K562 (cell line): ENCODE measurements around the gene ZBTB46. TPM values are rescaled to one million over a fixed set of nuclear protein-coding genes. Genes with fewer than 3 reads are reported as not detected.

Experiments
- ELF1 ChIP-seq: fragments of 200-800 bp; sonication (Bioruptor generic); IDR thresholded peaks from 2 replicates; pipeline ENCODE4 v1.6.1; 2016; ENCODE audit warnings: missing genetic modification characterization, missing compliant biosample characterization
- EP300 ChIP-seq: IDR thresholded peaks from 2 replicates; pipeline ENCODE4 v1.6.1; 2012; ENCODE audit warnings: low read length, improper control_type of control experiment
- LCOR ChIP-seq: sonication (generic); formaldehyde crosslinking; IDR thresholded peaks from 2 replicates; pipeline ENCODE4 v1.8.0; 2022; ENCODE audit warnings: mild to moderate bottlenecking, missing genetic modification reagents
- ZNF589 ChIP-seq: fragments of 200-800 bp; sonication (Bioruptor generic); IDR thresholded peaks from 2 replicates; pipeline ENCODE4 v1.6.1; 2016; ENCODE audit warnings: low read depth, missing genetic modification characterization, missing compliant biosample characterization
- ZNF696 ChIP-seq: fragments of 250-450 bp; sonication (Bioruptor Pico); conservative IDR thresholded peaks from 2 replicates; pipeline ENCODE4 v1.4.0; 2020; ENCODE audit warnings: mild to moderate bottlenecking, moderate library complexity
- polyA plus RNA-seq, 8 experiments: library from polyadenylated mRNA; depleted of rRNA in 4 of 8; stranded (reverse) in 5 of 8; unstranded in 3 of 8; fragments of >200 nt; fragmentation: Nextera tagmentation in 2 of 8; fragmentation: Illumina TruSeq in 1 of 8; extraction: Ambion mirVana in 2 of 8; extraction: Trizol in 1 of 8; gene quantifications; 2 replicates each; pipeline versions ENCODE4 v1.2.1 to v1.2.3, GENCODE V29; 2011 to 2014; ENCODE audit warnings: inconsistent platforms in 1 of 8, missing spikeins in 1 of 8
- total RNA-seq, 7 experiments: library from RNA; depleted of rRNA in 6 of 7; stranded (reverse); fragments of >200 nt in 6 of 7; fragmentation: Illumina TruSeq in 2 of 7; extraction: Trizol in 2 of 7; gene quantifications; 2 replicates each; pipeline versions ENCODE4 v1.2.1 to v1.2.3, GENCODE V29; 2011 to 2021; ENCODE audit warnings: low replicate concordance in 1 of 7
- TF ChIP-seq, protein P1 (sequence below): fragments of 450-650 bp; conservative IDR thresholded peaks from 2 replicates; pipeline ENCODE4 v1.6.1; 2016; ENCODE audit warnings: missing genetic modification characterization, low read depth, mild to moderate bottlenecking, missing compliant biosample characterization, moderate library complexity
- TF ChIP-seq, protein P2 (sequence below): fragments of 450-650 bp; IDR thresholded peaks from 2 replicates; pipeline ENCODE4 v1.6.1; 2017; ENCODE audit warnings: antibody characterized with exemption, mild to moderate bottlenecking
- TF ChIP-seq, protein P3 (sequence below): IDR thresholded peaks from 3 replicates; pipeline ENCODE4 v1.6.1; 2011; ENCODE audit warnings: borderline replicate concordance, mild to moderate bottlenecking; ENCODE audit not compliant: insufficient read length, insufficient read depth
- TF ChIP-seq, protein P4 (sequence below): sonication (generic); formaldehyde crosslinking; IDR thresholded peaks from 2 replicates; pipeline ENCODE4 v1.8.1; 2023; ENCODE audit warnings: mild to moderate bottlenecking, missing genetic modification reagents

ZBTB46 gene
- total and polyA plus RNA-seq, 9 of the 15 experiments (the other 6 are each of a cell fraction or from before 2014, with no cell fraction given) = 0.29 to 4.1 (median 1.1) TPM

DNA sequence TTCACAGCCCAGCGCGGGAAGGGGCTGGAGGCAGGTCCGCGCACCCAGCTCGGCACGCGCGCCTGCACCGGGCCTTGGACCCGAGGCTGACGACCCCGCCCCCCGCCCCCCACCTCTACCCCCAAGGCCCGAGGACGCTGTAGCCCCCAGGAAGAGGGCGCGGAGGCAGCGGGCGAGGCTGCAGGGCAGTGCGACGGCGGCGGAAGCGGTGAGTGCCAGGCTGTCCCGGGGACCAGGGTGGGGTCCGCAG is 93.4 kb downstream of the ZBTB46 start (continued):
- TF ChIP-seq, protein P1, sequence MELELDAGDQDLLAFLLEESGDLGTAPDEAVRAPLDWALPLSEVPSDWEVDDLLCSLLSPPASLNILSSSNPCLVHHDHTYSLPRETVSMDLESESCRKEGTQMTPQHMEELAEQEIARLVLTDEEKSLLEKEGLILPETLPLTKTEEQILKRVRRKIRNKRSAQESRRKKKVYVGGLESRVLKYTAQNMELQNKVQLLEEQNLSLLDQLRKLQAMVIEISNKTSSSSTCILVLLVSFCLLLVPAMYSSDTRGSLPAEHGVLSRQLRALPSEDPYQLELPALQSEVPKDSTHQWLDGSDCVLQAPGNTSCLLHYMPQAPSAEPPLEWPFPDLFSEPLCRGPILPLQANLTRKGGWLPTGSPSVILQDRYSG = no peak
- no peak for TF ChIP-seq EP300
- TF ChIP-seq LCOR (CRISPR knock-in tag) = no peak
- TF ChIP-seq, protein P2, sequence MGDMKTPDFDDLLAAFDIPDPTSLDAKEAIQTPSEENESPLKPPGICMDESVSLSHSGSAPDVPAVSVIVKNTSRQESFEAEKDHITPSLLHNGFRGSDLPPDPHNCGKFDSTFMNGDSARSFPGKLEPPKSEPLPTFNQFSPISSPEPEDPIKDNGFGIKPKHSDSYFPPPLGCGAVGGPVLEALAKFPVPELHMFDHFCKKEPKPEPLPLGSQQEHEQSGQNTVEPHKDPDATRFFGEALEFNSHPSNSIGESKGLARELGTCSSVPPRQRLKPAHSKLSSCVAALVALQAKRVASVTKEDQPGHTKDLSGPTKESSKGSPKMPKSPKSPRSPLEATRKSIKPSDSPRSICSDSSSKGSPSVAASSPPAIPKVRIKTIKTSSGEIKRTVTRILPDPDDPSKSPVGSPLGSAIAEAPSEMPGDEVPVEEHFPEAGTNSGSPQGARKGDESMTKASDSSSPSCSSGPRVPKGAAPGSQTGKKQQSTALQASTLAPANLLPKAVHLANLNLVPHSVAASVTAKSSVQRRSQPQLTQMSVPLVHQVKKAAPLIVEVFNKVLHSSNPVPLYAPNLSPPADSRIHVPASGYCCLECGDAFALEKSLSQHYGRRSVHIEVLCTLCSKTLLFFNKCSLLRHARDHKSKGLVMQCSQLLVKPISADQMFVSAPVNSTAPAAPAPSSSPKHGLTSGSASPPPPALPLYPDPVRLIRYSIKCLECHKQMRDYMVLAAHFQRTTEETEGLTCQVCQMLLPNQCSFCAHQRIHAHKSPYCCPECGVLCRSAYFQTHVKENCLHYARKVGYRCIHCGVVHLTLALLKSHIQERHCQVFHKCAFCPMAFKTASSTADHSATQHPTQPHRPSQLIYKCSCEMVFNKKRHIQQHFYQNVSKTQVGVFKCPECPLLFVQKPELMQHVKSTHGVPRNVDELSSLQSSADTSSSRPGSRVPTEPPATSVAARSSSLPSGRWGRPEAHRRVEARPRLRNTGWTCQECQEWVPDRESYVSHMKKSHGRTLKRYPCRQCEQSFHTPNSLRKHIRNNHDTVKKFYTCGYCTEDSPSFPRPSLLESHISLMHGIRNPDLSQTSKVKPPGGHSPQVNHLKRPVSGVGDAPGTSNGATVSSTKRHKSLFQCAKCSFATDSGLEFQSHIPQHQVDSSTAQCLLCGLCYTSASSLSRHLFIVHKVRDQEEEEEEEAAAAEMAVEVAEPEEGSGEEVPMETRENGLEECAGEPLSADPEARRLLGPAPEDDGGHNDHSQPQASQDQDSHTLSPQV = no peak
- TF ChIP-seq ZNF696 (CRISPR knock-in tag) = no peak
- TF ChIP-seq ELF1 (tag) = no peak
- no peak for TF ChIP-seq ZNF589 (CRISPR knock-in tag)
- TF ChIP-seq, protein P3, sequence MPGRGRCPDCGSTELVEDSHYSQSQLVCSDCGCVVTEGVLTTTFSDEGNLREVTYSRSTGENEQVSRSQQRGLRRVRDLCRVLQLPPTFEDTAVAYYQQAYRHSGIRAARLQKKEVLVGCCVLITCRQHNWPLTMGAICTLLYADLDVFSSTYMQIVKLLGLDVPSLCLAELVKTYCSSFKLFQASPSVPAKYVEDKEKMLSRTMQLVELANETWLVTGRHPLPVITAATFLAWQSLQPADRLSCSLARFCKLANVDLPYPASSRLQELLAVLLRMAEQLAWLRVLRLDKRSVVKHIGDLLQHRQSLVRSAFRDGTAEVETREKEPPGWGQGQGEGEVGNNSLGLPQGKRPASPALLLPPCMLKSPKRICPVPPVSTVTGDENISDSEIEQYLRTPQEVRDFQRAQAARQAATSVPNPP = no peak
- TF ChIP-seq, protein P4, sequence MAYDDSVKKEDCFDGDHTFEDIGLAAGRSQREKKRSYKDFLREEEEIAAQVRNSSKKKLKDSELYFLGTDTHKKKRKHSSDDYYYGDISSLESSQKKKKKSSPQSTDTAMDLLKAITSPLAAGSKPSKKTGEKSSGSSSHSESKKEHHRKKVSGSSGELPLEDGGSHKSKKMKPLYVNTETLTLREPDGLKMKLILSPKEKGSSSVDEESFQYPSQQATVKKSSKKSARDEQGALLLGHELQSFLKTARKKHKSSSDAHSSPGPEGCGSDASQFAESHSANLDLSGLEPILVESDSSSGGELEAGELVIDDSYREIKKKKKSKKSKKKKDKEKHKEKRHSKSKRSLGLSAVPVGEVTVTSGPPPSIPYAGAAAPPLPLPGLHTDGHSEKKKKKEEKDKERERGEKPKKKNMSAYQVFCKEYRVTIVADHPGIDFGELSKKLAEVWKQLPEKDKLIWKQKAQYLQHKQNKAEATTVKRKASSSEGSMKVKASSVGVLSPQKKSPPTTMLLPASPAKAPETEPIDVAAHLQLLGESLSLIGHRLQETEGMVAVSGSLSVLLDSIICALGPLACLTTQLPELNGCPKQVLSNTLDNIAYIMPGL (CRISPR knock-in tag) = no peak
